GM13977 (cell line): ENCODE measurements around the gene HCAR3.

Experiments
- DNase-seq: peaks from one replicate; pipeline ENCODE4 v3.0.0; 2012; ENCODE audit warnings: low spot score
- CTCF ChIP-seq: IDR thresholded peaks from 2 replicates; pipeline ENCODE4 v1.5.1; 2012; ENCODE audit warnings: mild to moderate bottlenecking, control low read depth; ENCODE audit not compliant: insufficient read depth; ENCODE audit errors: extremely low read depth, missing control alignments
- in situ Hi-C: fragments of 300-500 bp; cut with MboI; formaldehyde crosslinking; loops from one replicate; pipeline ENCODE4 v1.12.0; 2022; ENCODE audit warnings: low sequenced_read_pairs, low pct_unique_long_range_greater_than_20kb, mixed read lengths, inconsistent platforms; ENCODE audit not compliant: unreplicated experiment

Gene HCAR3

GRCh38 chr12:122747224-122748135 is 30.9 kb upstream of the HCAR3 start:
- in situ Hi-C loops, result no loop called here
- TF ChIP-seq CTCF, result no peak
- DNase-seq, result no peak

- no peak for DNase-seq
- in situ Hi-C loops, result no loop called here
Observed at GRCh38 chr12:122743895-122744525, 27.4 kb upstream of the HCAR3 start.

GRCh38 chr12:122740351-122740750 is 23.7 kb upstream of the HCAR3 start:
- in situ Hi-C loops, result no loop called here
- DNase-seq, result no peak
- TF ChIP-seq CTCF, result no peak

More at GRCh38 chr12:122743895-122744525, 27.4 kb upstream of the HCAR3 start:
- no peak for TF ChIP-seq CTCF

- DNase-seq, result no peak
- in situ Hi-C loops, result no loop called here
Observed at GRCh38 chr12:122738571-122738970, 22.0 kb upstream of the HCAR3 start.

GRCh38 chr12:122732611-122733010 is 16.0 kb upstream of the HCAR3 start:
- in situ Hi-C loops, result no loop called here
- no peak for DNase-seq
- no peak for TF ChIP-seq CTCF

More at GRCh38 chr12:122738571-122738970, 22.0 kb upstream of the HCAR3 start:
- no peak for TF ChIP-seq CTCF

- no peak for DNase-seq
- in situ Hi-C loops, result no loop called here
- TF ChIP-seq CTCF, result no peak
Observed at GRCh38 chr12:122732170-122732569, 15.6 kb upstream of the HCAR3 start.
